Measurements from ENCODE around the gene PRDM16. TPM values are rescaled to one million over a fixed set of nuclear protein-coding genes. Genes with fewer than 3 reads are reported as not detected.

The PRDM16 gene
- total RNA-seq, 1 donor from 2014 or later: 5.6 TPM

DNA sequence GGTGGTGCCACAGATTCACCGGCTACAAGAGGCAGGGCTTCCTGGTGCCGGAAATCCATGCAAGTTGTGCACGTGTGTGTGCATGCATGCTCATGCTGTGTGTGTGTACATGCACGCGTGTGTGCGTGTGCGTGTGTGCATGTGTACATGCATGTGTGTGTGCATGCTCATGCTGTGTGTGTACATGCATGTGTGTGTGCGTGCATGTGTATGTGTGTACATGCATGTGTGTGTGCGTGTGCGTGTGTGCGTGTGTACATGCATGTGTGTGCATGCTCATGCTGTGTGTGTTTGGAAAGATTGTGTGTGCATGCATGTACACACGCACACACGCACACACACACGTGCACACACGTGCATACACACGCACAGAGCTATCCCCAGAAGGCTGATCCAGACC is 48.9 kb downstream of the PRDM16 start:
- DNase-seq (ENCODE audit: low read depth): no peak
- Histone ChIP-seq H3K36me3 (ENCODE audit: control insufficient read depth, insufficient read depth, low read length) (no peaks in the 10 kb centered on the region), H3K4me3 (ENCODE audit: low read depth, low read length) (no peak overlapping the region), H3K27me3 (ENCODE audit: control insufficient read depth, insufficient read depth, low read length) (no peaks in the 10 kb centered on the region)
- TF ChIP-seq, protein P1, sequence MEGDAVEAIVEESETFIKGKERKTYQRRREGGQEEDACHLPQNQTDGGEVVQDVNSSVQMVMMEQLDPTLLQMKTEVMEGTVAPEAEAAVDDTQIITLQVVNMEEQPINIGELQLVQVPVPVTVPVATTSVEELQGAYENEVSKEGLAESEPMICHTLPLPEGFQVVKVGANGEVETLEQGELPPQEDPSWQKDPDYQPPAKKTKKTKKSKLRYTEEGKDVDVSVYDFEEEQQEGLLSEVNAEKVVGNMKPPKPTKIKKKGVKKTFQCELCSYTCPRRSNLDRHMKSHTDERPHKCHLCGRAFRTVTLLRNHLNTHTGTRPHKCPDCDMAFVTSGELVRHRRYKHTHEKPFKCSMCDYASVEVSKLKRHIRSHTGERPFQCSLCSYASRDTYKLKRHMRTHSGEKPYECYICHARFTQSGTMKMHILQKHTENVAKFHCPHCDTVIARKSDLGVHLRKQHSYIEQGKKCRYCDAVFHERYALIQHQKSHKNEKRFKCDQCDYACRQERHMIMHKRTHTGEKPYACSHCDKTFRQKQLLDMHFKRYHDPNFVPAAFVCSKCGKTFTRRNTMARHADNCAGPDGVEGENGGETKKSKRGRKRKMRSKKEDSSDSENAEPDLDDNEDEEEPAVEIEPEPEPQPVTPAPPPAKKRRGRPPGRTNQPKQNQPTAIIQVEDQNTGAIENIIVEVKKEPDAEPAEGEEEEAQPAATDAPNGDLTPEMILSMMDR (IDR thresholded peaks at IDR 0.05; ENCODE audit: insufficient read depth, low read length, poor library complexity, severe bottlenecking): no peak

DNA sequence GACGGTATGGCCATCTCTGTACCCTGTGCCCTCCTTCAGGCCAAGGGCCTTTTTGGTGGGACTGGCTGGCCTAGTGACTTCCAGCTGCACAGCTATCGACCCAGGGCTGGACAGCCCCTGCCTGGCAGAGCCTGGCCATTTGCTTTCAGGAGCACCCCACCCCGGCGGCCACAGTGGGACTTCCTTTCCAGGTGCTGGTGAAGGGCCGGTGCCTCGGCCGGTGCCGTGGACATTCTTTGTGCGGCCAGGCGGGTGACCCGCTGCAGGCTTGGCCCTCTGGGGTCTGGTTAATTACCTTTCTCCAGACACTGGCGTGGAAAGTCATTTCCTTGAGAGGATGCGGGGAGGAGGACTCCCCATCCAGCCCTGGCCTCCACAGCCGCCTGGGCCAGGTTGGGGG is 50.1 kb downstream of the PRDM16 start:
- H3K27me3 ChIP-seq (ENCODE audit: control insufficient read depth, insufficient read depth, low read length): no peaks in the 10 kb centered on the region

DNA sequence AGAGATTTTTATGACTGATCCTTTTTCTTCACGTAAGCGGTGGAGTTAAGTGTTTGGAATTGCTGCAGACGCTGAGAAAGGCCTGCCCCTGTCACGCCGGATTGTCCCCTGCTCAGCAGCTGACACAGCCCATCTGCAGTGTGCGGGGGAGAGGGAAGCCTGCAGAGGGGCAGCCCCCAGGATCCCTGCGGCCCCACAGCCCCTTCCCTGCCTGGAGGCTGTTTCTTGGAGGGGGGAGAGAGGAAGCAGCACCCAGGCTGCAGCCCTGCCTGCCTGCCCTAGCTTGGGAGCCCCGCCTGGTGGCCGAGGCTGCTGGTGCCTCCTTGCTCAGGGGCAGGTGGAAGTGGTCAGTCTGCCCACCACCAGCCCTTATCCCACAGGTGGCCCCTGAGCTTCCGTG is 50.7 kb downstream of the PRDM16 start:
- no peak for DNase-seq (ENCODE audit: low read depth)
- H3K36me3 ChIP-seq (ENCODE audit: control insufficient read depth, insufficient read depth, low read length): no peaks in the 10 kb centered on the region
- no peaks in the 10 kb centered on the region for H3K27me3 ChIP-seq (ENCODE audit: control insufficient read depth, insufficient read depth, low read length)
- TF ChIP-seq, protein P1 (IDR thresholded peaks at IDR 0.05; ENCODE audit: insufficient read depth, low read length, poor library complexity, severe bottlenecking): no peak
- H3K4me3 ChIP-seq (ENCODE audit: low read depth, low read length): no peak overlapping the region

More for the DNA sequence above, 50.1 kb downstream of the PRDM16 start:
- H3K4me3 ChIP-seq (ENCODE audit: low read depth, low read length): no peak overlapping the region
- TF ChIP-seq, protein P1 (IDR thresholded peaks at IDR 0.05; ENCODE audit: insufficient read depth, low read length, poor library complexity, severe bottlenecking): no peak
- no peak for DNase-seq (ENCODE audit: low read depth)
- no peaks in the 10 kb centered on the region for H3K36me3 ChIP-seq (ENCODE audit: control insufficient read depth, insufficient read depth, low read length)

DNA sequence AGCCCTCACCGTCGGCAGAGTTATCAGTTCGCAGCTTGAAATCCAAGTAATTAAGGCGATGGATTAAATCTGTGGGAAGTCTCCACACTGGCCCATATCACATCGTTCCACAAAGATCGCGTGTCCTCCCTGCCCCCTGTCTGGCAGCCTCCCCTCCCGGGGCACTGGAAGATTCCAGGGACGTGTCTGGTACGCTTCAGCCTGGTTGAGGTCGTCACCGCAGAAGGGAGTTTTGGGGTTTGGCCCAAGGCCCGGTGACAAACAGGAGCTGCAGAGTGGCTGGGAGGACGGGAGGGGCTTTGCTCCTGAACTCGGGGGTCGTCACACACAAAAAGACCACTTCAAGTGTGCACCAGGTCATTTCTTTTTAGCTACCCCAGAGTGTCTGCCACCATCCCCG is 51.1 kb downstream of the PRDM16 start:
- no peak for DNase-seq (ENCODE audit: low read depth)
- TF ChIP-seq, protein P1 (IDR thresholded peaks at IDR 0.05; ENCODE audit: insufficient read depth, low read length, poor library complexity, severe bottlenecking): no peak
- no peaks in the 10 kb centered on the region for H3K27me3 ChIP-seq (ENCODE audit: control insufficient read depth, insufficient read depth, low read length)
- no peak overlapping the region for H3K4me3 ChIP-seq (ENCODE audit: low read depth, low read length)
- no peaks in the 10 kb centered on the region for H3K36me3 ChIP-seq (ENCODE audit: control insufficient read depth, insufficient read depth, low read length)

DNA sequence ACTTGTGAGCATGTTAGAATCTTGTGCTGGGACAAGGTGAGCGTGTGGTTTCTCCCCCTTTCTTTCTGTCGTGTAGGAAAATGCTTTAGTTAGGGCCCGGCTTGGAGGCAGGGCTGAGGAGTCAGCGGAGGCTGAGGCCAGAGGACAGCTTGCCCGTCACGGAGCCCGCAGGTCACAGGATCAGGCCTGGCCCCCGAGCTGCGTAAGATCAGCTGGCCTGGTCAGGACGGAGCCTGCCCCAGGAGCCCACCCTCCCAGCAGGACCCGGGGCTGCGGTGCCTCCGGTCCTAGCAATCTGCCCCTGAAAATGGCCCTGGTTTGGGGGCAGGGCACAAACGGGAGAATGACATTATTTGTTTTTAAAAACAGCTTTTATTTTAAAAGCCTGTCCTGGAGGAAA is 52.0 kb downstream of the PRDM16 start:
- no peaks in the 10 kb centered on the region for H3K27me3 ChIP-seq (ENCODE audit: control insufficient read depth, insufficient read depth, low read length)

More for the DNA sequence above, 52.0 kb downstream of the PRDM16 start:
- DNase-seq (ENCODE audit: low read depth): no peak
- Histone ChIP-seq H3K36me3 (ENCODE audit: control insufficient read depth, insufficient read depth, low read length) (no peaks in the 10 kb centered on the region), H3K4me3 (ENCODE audit: low read depth, low read length) (no peak overlapping the region)
- TF ChIP-seq, protein P1 (IDR thresholded peaks at IDR 0.05; ENCODE audit: insufficient read depth, low read length, poor library complexity, severe bottlenecking): no peak

All from kidney epithelial cell (primary cell).